HepG2 (cell line): ENCODE measurements around the gene CENPM. TPM values are rescaled to one million over a fixed set of nuclear protein-coding genes. Genes with fewer than 3 reads are reported as not detected.

ENCODE experiments used
- ATAC-seq: fragments of 200-7000 bp; cut with Tn5 transposase; 3 replicates; pipeline ENCODE4 v1.9.1; 2020; ENCODE audit warnings: mild to moderate bottlenecking, moderate library complexity
- BruUV-seq: library from RNA; stranded (reverse); fragments of 400-500 nt; replicated peaks from 2 replicates; lab custom pipeline; 2021; lab: Mats Ljungman, UMichigan
- CTCF ChIA-PET: fragments of 300-600 bp; formaldehyde crosslinking; extraction: SDS; loops from one replicate; lab custom pipeline; 2021; ENCODE audit warnings: low total read pairs, inconsistent platforms, low intra/inter-chr PET ratio; lab: Yijun Ruan, JAX
- POLR2A ChIA-PET: fragments of 350-600 bp; sonication (Branson Sonifier 250); formaldehyde crosslinking; loops from one replicate; lab custom pipeline; 2020; ENCODE audit warnings: antibody characterized with exemption, inconsistent platforms; lab: Yijun Ruan, JAX
- DNase-seq: peaks from one replicate; pipeline ENCODE4 v3.0.0-alpha.2; 2015; ENCODE audit warnings: low spot score
- FAIRE-seq: peaks from 3 replicates; lab custom pipeline; 2011; peaks lifted over from hg19 to GRCh38; lab: Jason Lieb, UNC
- H2AFZ ChIP-seq: one replicate; pipeline ENCODE4 v1.6.1; 2011; ENCODE audit warnings: low read length, inconsistent platforms
- H3K27ac ChIP-seq: fragments of 300-600 bp; 3 replicates; pipeline ENCODE4 v1.8.0; 2011; ENCODE audit warnings: mixed run types, mild to moderate bottlenecking, mixed read lengths, low read length, inconsistent platforms; ENCODE audit not compliant: insufficient read depth; ENCODE audit errors: extremely low read length
- H3K27me3 ChIP-seq, 2 experiments: fragments of 200-600 bp in 1 of 2; 2 replicates in 1 of 2; 3 replicates in 1 of 2; pipeline versions ENCODE4 v1.6.0 to v1.8.0; 2011; ENCODE audit warnings: low read length in 2 of 2, mild to moderate bottlenecking in 2 of 2, moderate library complexity in 2 of 2, inconsistent platforms in 1 of 2; ENCODE audit not compliant: insufficient read depth in 2 of 2, control insufficient read depth in 1 of 2
- H3K36me3 ChIP-seq, 2 experiments: fragments of 200-600 bp in 1 of 2; replicated peaks in 1 of 2; 2 replicates in 1 of 2; 3 replicates in 1 of 2; pipeline versions ENCODE4 v1.5.1 to v1.8.0; 2011; ENCODE audit warnings: low read length in 2 of 2, inconsistent platforms in 1 of 2; ENCODE audit not compliant: insufficient read depth in 2 of 2, control insufficient read depth in 1 of 2
- H3K4me1 ChIP-seq: 2 replicates; pipeline ENCODE4 v1.5.1; 2012; ENCODE audit warnings: low read length, inconsistent platforms; ENCODE audit not compliant: insufficient read depth
- H3K4me2 ChIP-seq: 2 replicates; pipeline ENCODE4 v1.6.0; 2011; ENCODE audit warnings: low read depth, low read length, inconsistent platforms
- H3K4me3 ChIP-seq, 3 experiments: fragments of 200-600 bp in 1 of 3; sonication (generic), shearing (Covaris generic) in 1 of 3; replicated peaks in 1 of 3; 2 replicates each; pipeline ENCODE4 v1.5.1; 2011 to 2016; ENCODE audit warnings: low read length in 3 of 3, inconsistent platforms in 2 of 3, low read depth in 2 of 3, mild to moderate bottlenecking in 2 of 3, control low read depth in 1 of 3, mixed read lengths in 1 of 3; ENCODE audit not compliant: insufficient read depth in 1 of 3
- H3K79me2 ChIP-seq: one replicate; pipeline ENCODE4 v1.6.1; 2011; ENCODE audit warnings: low read length, inconsistent platforms; ENCODE audit not compliant: insufficient read depth
- H3K9ac ChIP-seq: 2 replicates; pipeline ENCODE4 v1.6.0; 2011; ENCODE audit warnings: mild to moderate bottlenecking, low read depth, low read length, inconsistent platforms; ENCODE audit not compliant: insufficient read depth
- H3K9me3 ChIP-seq: 2 replicates; pipeline ENCODE4 v1.5.1; 2012; ENCODE audit warnings: mild to moderate bottlenecking, low read length
- H4K20me1 ChIP-seq: 2 replicates; pipeline ENCODE4 v1.6.0; 2011; ENCODE audit warnings: inconsistent platforms, mild to moderate bottlenecking, low read length, moderate library complexity; ENCODE audit not compliant: insufficient read depth
- AGO2 ChIP-seq: fragments of 200-400 bp; formaldehyde crosslinking; optimal IDR thresholded peaks from 2 replicates; pipeline ENCODE3; 2017; ENCODE audit warnings: mild to moderate bottlenecking, low read depth, low read length, moderate library complexity
- HNRNPH1 ChIP-seq: fragments of 200-400 bp; formaldehyde crosslinking; optimal IDR thresholded peaks from 2 replicates; pipeline ENCODE3; 2017; ENCODE audit warnings: mild to moderate bottlenecking, low read depth, low read length
- PAX8 ChIP-seq: sonication (generic); formaldehyde crosslinking; IDR thresholded peaks from 2 replicates; pipeline ENCODE4 v1.8.0; 2022; ENCODE audit warnings: mild to moderate bottlenecking, missing genetic modification reagents, borderline replicate concordance
- POLR2A ChIP-seq, 2 experiments: IDR thresholded peaks; 2 replicates each; pipeline ENCODE4 v1.6.1; 2011; ENCODE audit warnings: low read depth in 2 of 2, low read length in 2 of 2, mild to moderate bottlenecking in 1 of 2, moderate library complexity in 1 of 2; ENCODE audit not compliant: insufficient read depth in 1 of 2
- RBM22 ChIP-seq: fragments of 200-400 bp; formaldehyde crosslinking; optimal IDR thresholded peaks from 2 replicates; pipeline ENCODE3; 2017; ENCODE audit warnings: mild to moderate bottlenecking, low read length, moderate library complexity
- TBX3 ChIP-seq: fragments of 450-650 bp; IDR thresholded peaks from 2 replicates; pipeline ENCODE4 v1.6.1; 2017; ENCODE audit warnings: antibody characterized with exemption, mild to moderate bottlenecking, inconsistent platforms, borderline replicate concordance
- ZNF468 ChIP-seq: sonication (generic); formaldehyde crosslinking; IDR thresholded peaks from 2 replicates; pipeline ENCODE4 v1.8.0; 2022; ENCODE audit warnings: mild to moderate bottlenecking, moderate library complexity, missing genetic modification reagents
- ZNF782 ChIP-seq: sonication (generic); formaldehyde crosslinking; IDR thresholded peaks from 2 replicates; pipeline ENCODE4 v1.4.0; 2020; ENCODE audit warnings: missing genetic modification reagents, mild to moderate bottlenecking, borderline replicate concordance
- ZNF878 ChIP-seq: sonication (generic); formaldehyde crosslinking; IDR thresholded peaks from 2 replicates; pipeline ENCODE4 v1.8.1; 2023; ENCODE audit warnings: mild to moderate bottlenecking, missing genetic modification reagents, moderate library complexity
- ZNF883 ChIP-seq: sonication (generic); formaldehyde crosslinking; IDR thresholded peaks from 2 replicates; pipeline ENCODE4 v1.5.1; 2020; ENCODE audit warnings: mild to moderate bottlenecking, missing genetic modification reagents; ENCODE audit errors: not compliant biosample characterization
- ZSCAN20 ChIP-seq: sonication (generic); formaldehyde crosslinking; IDR thresholded peaks from 2 replicates; pipeline ENCODE4 v1.4.0; 2020; ENCODE audit warnings: missing genetic modification reagents, mild to moderate bottlenecking, borderline replicate concordance
- WGBS: methylation state at CpG from one replicate; pipeline ENCODE4 v1.1.6; 2017; ENCODE audit warnings: low lambda C conversion rate; 5-methylcytosine and 5-hydroxymethylcytosine counted together
- in situ Hi-C: cut with HindIII; loops from 2 replicates; pipeline ENCODE4 v1.10.0; 2017; ENCODE audit warnings: low pct_unique_long_range_greater_than_20kb; ENCODE audit not compliant: extremely low pct_ligation_motif_present
- intact Hi-C: fragments of 100-400 bp; cut with micrococcal nuclease; formaldehyde crosslinking; loops from one replicate; pipeline ENCODE4 v1.10.0; 2022; ENCODE audit not compliant: unreplicated experiment
- polyA plus RNA-seq, 8 experiments: library from polyadenylated mRNA; depleted of rRNA in 3 of 8; stranded (reverse) in 7 of 8; unstranded in 1 of 8; fragments of >200 nt; fragmentation: Illumina TruSeq in 4 of 8; extraction: Trizol in 4 of 8; gene quantifications; 2 replicates each; pipeline versions ENCODE4 v1.2.1 to v1.2.3, GENCODE V29; 2011 to 2016; ENCODE audit warnings: low read depth in 4 of 8, missing spikeins in 1 of 8, mixed read lengths in 1 of 8; ENCODE audit not compliant: insufficient read depth in 1 of 8
- total RNA-seq, 5 experiments: library from RNA; depleted of rRNA; stranded (reverse); fragments of >200 nt; fragmentation: Illumina TruSeq; extraction: Trizol; gene quantifications; 2 replicates each; pipeline ENCODE4 v1.2.3, GENCODE V29; 2016; ENCODE audit warnings: low read depth in 1 of 5
- TF ChIP-seq, protein P1 (sequence below): sonication (generic); formaldehyde crosslinking; IDR thresholded peaks from 2 replicates; pipeline ENCODE4 v1.5.1; 2020; ENCODE audit warnings: mild to moderate bottlenecking, missing genetic modification reagents, moderate library complexity

The CENPM gene
- total and polyA plus RNA-seq, 2 of the 13 experiments (the other 11 are each of a cell fraction or from before 2014, with no cell fraction given) = 11.2 to 37.3 TPM

DNA sequence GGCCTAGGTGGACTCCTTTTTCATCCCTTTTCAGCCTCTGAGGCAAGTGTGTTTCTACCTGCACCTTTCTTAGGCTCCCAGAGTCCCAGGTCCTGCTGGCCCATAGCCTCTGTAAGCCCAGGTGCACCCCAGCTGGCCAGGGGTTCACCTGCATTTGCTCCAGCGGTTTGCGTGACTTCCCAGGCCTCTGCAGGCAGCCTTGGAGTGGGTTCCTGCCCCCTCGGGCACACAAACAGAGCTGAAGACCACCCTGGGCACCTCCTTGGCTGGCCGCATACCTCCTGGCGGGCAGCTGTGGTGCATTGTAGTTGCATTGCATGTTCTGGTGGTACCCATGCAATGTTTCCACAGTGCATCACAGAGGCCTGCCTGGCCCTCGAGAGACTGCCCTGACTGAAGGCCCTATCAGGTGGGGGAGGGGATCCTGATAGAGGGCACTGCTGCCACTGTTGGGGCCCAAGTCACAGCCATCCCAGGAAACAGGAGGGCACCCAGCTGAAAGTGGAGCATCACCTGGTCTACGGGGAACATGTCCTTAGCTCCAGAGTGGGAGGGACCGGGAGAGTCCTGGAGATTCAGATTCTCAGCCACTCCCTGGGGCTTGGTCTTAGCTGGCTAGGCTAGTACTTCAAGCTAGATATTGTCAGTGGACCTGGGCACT lies 46.2 kb downstream of the CENPM start:
- ATAC-seq (no peak), FAIRE-seq (no peak)
- POLR2A ChIA-PET = no interaction called here

More for the DNA sequence above, 46.2 kb downstream of the CENPM start:
- Histone ChIP-seq H3K4me2 (no peak overlapping the region), H4K20me1 (no peaks in the 10 kb centered on the region), H3K9me3 (no peaks in the 10 kb centered on the region), H3K9ac (no peak overlapping the region), H3K36me3 (peaks cover 48 to 88% of the 10 kb centered on the region in 2 experiments)
- DNase-seq = no peak
- intact Hi-C loops = no loop called here
- CTCF ChIA-PET = no interaction called here
- 95% methylated on average over 6 of the region's 8 CpGs for WGBS
- no peak for TF ChIP-seq TBX3
- no peak for TF ChIP-seq ZSCAN20
- TF ChIP-seq ZNF883 (CRISPR knock-in tag) = peak; percentile 20
- TF ChIP-seq ZNF468 (CRISPR knock-in tag) = no peak
- TF ChIP-seq ZNF878 (CRISPR knock-in tag) = no peak
- TF ChIP-seq, protein P1, sequence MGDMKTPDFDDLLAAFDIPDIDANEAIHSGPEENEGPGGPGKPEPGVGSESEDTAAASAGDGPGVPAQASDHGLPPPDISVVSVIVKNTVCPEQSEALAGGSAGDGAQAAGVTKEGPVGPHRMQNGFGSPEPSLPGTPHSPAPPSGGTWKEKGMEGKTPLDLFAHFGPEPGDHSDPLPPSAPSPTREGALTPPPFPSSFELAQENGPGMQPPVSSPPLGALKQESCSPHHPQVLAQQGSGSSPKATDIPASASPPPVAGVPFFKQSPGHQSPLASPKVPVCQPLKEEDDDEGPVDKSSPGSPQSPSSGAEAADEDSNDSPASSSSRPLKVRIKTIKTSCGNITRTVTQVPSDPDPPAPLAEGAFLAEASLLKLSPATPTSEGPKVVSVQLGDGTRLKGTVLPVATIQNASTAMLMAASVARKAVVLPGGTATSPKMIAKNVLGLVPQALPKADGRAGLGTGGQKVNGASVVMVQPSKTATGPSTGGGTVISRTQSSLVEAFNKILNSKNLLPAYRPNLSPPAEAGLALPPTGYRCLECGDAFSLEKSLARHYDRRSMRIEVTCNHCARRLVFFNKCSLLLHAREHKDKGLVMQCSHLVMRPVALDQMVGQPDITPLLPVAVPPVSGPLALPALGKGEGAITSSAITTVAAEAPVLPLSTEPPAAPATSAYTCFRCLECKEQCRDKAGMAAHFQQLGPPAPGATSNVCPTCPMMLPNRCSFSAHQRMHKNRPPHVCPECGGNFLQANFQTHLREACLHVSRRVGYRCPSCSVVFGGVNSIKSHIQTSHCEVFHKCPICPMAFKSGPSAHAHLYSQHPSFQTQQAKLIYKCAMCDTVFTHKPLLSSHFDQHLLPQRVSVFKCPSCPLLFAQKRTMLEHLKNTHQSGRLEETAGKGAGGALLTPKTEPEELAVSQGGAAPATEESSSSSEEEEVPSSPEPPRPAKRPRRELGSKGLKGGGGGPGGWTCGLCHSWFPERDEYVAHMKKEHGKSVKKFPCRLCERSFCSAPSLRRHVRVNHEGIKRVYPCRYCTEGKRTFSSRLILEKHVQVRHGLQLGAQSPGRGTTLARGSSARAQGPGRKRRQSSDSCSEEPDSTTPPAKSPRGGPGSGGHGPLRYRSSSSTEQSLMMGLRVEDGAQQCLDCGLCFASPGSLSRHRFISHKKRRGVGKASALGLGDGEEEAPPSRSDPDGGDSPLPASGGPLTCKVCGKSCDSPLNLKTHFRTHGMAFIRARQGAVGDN = peak; percentile 16; the same call in 1 of the 2 replicates
- TF ChIP-seq PAX8 (CRISPR knock-in tag) = no peak
- TF ChIP-seq HNRNPH1 = no peak
- no peak for TF ChIP-seq ZNF782 (CRISPR knock-in tag)
- TF ChIP-seq RBM22 = peak; percentile 59
- TF ChIP-seq POLR2A (IDR thresholded peaks at IDR 0.05; ENCODE audit: insufficient read depth in 1 of 2, low read depth in 2 of 2, low read length in 2 of 2) = peak in 1 of 2 experiments; percentile 27; a peak in 1 of 4 replicates
- peak; percentile 63 for TF ChIP-seq AGO2
- TF ChIP-seq, all 625 proteins: peak for 5
- no peaks in the 10 kb centered on the region for H3K79me2 ChIP-seq
- no peaks in the 10 kb centered on the region for H3K27me3 ChIP-seq
- no peak overlapping the region for H2AFZ ChIP-seq
- no peak overlapping the region for H3K27ac ChIP-seq
- no peaks in the 10 kb centered on the region for H3K4me1 ChIP-seq
- H3K4me3 ChIP-seq = no peak overlapping the region
- in situ Hi-C loops = no loop called here
- BruUV-seq = no TSS peak
